Astrocyte (in vitro differentiated cells and primary cell): ENCODE measurements around the gene NDUFB7.

Experiments used
- CTCF ChIP-seq: IDR thresholded peaks from 2 replicates; pipeline ENCODE4 v1.5.1; 2011; ENCODE audit warnings: low read depth, mild to moderate bottlenecking, inconsistent platforms, low read length, moderate library complexity; ENCODE audit not compliant: insufficient read depth
- EZH2 ChIP-seq: IDR thresholded peaks from 2 replicates; pipeline ENCODE4 v1.6.1; 2012; ENCODE audit warnings: mild to moderate bottlenecking, low read length, inconsistent platforms; ENCODE audit not compliant: insufficient read depth

DNA sequence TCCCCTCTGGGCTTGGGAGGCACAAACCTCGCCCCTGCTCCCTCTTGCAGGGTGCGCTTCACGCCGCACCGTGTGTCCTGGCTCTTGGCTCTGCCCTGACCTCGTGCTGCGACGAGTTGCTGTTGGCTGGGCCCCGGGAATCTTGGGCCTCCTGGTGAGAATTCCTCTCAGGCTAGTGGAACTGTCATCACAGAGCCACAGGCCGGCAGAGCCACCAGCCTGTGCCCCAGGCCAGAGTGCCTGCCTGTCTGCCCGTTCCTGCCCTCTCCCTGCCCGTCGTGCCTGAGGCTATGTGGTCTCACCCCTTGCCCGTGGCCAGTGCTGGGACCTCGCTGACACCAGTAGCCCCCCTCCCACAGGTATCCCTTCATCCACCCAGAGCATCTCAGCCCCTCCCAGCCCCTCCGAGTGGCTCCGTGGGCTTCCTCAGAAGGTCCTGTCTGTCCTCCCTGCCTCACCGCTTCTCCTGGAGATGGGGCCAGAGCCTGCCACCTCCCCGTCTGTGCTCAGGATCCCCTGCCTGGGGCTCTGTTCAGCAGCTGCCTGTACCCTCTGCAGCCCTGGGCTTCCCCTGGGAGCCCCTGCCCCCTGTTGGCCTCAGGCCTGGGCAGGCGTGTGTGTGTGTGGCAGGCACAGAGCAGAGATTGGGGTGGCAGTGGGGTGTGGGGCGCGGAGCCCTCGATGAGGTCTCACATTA, 13.3 kb downstream of the NDUFB7 start:
- TF ChIP-seq CTCF (no peak), EZH2 (no peak)
